Stimulated activated CD4-positive, alpha-beta T cell treated with anti-CD3 and anti-CD28 coated beads, Interleukin-2, amount 100 ng/mL, for 4 hours (primary cell): ENCODE measurements around the gene UNC45A.

Source experiments
- DNase-seq: peaks from one replicate; pipeline ENCODE4 v3.0.0-alpha.2; 2020; ENCODE audit warnings: low read depth

The UNC45A gene

GRCh38 chr15:90946538-90946937 lies 11.5 kb downstream of the UNC45A start:
- no peak for DNase-seq

GRCh38 chr15:90946941-90947576 lies 12.0 kb downstream of the UNC45A start:
- no peak for DNase-seq

DNA sequence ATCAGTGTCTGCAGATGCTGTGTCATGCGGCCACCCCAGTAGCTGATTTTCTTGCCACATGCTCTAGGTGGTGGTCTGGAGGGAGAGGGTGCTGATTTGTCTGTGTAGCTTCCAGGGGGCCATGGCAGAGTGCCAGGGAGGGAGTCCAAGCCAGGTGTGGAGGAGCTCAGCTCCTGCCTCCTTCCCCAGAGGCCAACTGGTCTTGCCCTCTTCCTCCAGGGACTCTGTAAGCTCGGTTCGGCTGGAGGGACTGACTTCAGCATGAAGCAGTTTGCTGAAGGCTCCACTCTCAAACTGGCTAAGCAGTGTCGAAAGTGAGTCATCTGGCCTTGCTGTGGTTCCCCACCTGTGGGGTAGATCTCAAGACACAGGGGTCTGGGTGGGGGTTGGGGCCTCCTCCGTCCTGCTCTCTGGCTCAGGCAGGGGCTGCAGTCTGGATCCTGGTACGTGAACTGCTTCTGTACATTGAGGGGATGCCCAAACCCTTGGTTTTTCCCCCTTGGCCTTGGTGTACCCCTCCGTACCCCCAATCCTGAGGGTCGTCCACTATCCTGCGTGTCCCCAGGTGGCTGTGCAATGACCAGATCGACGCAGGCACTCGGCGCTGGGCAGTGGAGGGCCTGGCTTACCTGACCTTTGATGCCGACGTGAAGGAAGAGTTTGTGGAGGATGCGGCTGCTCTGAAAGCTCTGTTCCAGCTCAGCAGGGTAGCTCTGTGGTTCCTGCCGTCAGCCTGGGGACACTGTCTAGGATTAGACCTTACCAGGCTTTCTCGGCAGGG lies 12.7 kb downstream of the UNC45A start:
- DNase-seq = no peak

GRCh38 chr15:90948506-90948905 lies 13.4 kb downstream of the UNC45A start:
- no peak for DNase-seq

GRCh38 chr15:90949979-90950675 lies 15.0 kb downstream of the UNC45A start:
- DNase-seq = no peak

GRCh38 chr15:90950676-90951075 lies 15.6 kb downstream of the UNC45A start:
- no peak for DNase-seq

GRCh38 chr15:90952901-90953677 lies 18.0 kb downstream of the UNC45A start:
- DNase-seq = no peak

GRCh38 chr15:90953947-90954711 lies 19.0 kb downstream of the UNC45A start:
- DNase-seq = no peak

- DNase-seq = peak; percentile 84
Observed at GRCh38 chr15:90954712-90955623, 19.9 kb downstream of the UNC45A start, which contains the start of gene RCCD1. RCCD1 (plus strand) TSS chr15:90954884; CDS start chr15:90956735, 1,851 bp downstream.

DNA sequence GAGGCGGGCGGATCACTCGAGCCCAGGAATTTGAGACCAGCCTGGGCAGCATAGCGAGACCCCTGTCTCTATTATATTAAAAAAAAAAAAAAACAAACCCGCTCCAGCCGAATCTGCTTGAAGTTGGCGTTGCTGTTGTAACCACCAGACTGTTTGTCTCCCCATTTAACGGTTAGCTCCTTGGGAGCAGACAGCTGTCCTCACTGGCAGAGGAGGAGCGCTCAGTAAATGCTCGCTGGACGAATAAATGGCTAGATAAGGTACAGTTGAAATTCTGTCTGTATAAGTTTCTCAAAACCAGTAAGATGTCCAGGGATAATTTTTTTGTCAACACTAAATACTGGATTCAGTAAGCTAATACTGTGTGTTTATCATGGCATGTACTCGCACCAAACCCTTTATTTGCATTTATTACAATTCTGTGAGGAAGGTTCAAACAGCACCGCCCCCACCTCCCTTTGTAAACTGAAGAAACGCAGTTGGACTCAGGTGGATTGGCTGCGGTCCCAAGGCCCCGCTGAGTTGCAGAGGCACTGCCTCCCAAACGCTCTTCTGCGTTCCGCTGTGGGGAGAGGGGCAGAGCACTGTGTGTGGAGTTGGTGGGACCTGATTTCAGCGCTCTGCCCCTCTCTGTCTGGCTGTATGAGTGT lies 20.7 kb downstream of the UNC45A start:
- DNase-seq = no peak

DNA sequence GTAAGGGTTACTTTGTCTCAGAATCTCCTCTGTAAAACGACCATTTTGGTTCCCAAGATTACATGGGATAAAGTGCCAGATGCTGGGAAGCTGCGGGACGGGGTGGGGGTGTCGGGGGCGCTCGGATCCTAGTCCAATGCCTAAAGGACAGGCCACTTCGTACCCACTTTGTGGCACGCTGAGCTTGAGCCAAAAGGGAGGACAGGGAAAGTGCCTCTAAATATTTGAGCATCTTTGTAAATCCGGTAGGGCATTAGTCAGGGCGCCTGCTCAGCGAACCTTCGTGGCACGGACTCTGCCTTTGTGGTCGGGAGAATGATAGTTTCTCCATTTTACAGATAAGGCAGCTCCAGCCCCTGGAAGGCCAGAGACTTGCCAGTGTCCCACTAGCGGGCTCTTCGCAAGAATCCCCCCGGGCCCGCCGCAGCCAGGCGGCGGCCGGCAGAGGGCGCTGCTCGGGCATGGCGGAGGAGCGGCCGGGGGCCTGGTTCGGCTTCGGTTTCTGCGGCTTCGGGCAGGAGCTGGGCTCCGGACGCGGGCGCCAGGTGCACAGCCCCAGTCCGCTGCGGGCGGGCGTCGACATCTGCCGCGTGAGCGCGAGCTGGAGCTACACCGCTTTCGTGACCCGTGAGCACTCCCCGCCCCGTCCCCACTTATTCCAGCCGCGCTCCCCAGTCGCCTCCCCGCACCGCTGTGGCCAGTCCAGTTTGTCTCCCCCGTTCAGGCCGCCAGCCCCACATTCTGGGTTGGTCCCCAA lies 21.4 kb downstream of the UNC45A start:
- peak; percentile 35 for DNase-seq

DNA sequence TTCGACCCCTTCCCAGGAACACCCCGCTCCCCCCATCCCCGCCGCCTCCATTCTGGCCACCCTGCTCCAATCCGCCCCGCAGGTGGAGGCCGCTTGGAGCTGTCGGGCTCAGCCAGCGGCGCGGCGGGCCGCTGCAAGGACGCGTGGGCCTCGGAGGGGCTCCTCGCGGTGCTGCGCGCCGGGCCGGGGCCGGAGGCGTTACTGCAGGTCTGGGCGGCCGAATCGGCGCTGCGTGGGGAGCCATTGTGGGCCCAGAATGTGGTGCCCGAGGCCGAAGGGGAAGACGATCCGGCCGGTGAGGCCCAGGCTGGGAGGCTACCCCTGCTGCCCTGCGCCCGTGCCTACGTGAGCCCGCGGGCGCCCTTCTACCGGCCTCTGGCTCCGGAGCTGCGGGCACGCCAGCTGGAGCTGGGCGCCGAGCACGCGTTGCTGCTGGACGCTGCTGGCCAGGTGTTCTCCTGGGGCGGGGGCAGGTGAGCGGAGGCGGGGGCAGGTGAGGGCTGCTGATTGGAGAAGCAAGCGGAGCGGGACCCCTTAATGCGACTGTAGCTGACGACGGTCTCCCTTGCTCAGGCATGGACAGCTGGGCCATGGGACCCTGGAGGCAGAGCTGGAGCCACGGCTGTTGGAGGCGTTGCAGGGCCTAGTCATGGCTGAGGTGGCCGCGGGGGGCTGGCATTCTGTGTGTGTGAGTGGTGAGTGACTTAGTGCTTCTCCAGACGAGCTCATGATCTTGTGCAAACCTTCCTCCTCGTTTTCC lies 22.1 kb downstream of the UNC45A start:
- DNase-seq = no peak

DNA sequence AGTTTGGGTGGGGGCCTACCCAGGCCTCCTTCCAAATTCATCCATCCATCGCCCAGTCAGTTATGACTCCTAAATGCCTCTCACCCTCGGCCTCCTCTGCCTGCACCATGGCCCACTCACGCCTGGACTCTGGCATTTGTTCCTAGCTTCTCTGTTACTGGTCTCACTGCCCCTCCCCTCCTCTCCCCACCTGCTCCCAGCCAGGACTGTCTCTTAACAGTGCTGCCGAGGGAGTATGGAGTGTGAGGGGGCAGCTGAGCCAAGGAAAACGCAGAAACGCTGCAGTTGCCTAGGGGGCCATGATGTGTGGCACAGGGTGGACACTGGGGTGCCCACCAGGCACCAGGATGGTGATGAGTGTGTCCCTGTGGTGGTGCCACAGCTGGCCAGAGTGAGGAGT lies 22.7 kb downstream of the UNC45A start:
- no peak for DNase-seq

GRCh38 chr15:90959028-90959595 lies 24.0 kb downstream of the UNC45A start:
- no peak for DNase-seq

GRCh38 chr15:90959894-90960293 lies 24.8 kb downstream of the UNC45A start:
- no peak for DNase-seq

DNA sequence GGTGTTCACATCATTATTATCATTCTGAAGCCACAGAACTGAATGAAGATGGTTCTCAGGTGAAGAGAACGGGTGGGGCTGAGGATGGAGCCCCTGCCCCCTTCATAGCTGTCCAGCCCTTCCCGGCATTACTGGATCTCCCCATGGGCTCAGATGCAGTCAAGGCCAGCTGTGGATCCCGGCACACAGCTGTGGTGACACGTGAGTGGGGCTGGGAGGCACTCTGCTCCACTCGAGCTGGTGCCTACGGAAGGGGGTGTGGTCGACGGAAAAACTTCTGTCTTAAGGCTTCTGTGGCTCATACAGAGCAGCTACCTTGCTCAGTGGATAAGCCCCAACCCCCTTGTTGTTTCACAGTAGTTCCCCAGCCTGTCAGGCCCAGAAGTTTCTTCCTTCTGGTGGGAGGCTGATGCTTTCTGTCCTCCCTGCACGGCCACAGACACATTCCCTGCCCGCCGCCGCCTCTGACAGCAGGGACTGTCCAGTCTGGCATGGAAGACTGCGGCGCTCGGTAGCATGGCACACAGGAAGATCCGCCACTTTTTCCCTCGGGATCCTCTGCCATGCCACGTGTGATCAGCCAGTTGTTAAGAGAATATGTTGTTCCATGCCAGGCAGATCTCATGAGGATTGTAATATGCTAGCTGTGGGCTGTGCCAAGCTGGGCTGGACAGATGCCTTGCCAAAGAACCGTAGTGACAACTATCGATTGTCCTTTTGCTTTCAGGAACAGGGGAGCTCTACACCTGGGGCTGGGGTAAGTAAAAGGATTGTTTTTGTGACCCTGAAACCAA lies 25.4 kb downstream of the UNC45A start:
- DNase-seq = no peak

DNA sequence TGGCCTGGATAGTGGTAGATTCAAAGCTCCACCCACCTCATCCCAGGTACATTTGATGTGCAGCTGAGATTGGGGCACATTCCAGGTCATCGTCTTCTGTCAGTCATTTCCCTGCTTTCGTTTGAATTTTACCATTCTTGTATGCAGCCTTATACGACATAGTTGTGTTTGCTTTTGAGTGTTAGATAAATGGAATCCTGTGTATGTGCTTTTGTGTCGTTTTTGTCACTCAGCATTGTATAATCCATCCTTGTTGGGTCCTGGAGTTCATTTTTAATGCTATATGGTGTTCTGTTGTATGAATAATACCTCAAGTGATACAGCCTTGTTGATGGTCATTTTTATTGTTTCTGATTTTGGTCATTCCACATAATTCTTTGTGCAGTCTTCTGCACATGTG lies 26.9 kb downstream of the UNC45A start:
- DNase-seq = no peak
